ENCODE results near the gene TTC19. TPM values are rescaled to one million over a fixed set of nuclear protein-coding genes. Genes with fewer than 3 reads are reported as not detected.
"Not testable (repeated sequence)": the region's sequence is repeated elsewhere in the genome, so short reads cannot be mapped to it uniquely, and the experiment has no call there.

Gene TTC19
- total RNA-seq, 2 donors from 2014 or later = 50.7 to 53.6 TPM

GRCh38 chr17:15971098-15971678 is 28.4 kb upstream of the TTC19 start:
- DNase-seq (no peak), ATAC-seq (no peak)
- intact Hi-C loops (cut with DNase I, micrococcal nuclease) = no loop called here

- intact Hi-C loops (cut with DNase I, micrococcal nuclease) = no loop called here
- DNase-seq (no peak), ATAC-seq (no peak)
Measured at GRCh38 chr17:15971882-15972281, 27.7 kb upstream of the TTC19 start.

- no peak for DNase-seq
- intact Hi-C loops (cut with DNase I, micrococcal nuclease) = no loop called here
- ATAC-seq = no peak
Measured at GRCh38 chr17:15972497-15972951, 27.1 kb upstream of the TTC19 start.

GRCh38 chr17:15973016-15973415 is 26.6 kb upstream of the TTC19 start:
- ATAC-seq (no peak), DNase-seq (no peak)
- intact Hi-C loops (cut with DNase I, micrococcal nuclease) = no loop called here

- intact Hi-C loops (cut with DNase I, micrococcal nuclease) = no loop called here
- ATAC-seq (no peak), DNase-seq (no peak)
Measured at GRCh38 chr17:15973834-15974233, 25.8 kb upstream of the TTC19 start.

GRCh38 chr17:15977894-15978293 is 21.7 kb upstream of the TTC19 start:
- intact Hi-C loops (cut with DNase I, micrococcal nuclease) = no loop called here
- ATAC-seq (no peak), DNase-seq (no peak)

GRCh38 chr17:15978606-15979005 is 21.0 kb upstream of the TTC19 start:
- DNase-seq (no peak), ATAC-seq (no peak)
- intact Hi-C loops (cut with DNase I, micrococcal nuclease) = no loop called here

GRCh38 chr17:15979013-15979412 is 20.6 kb upstream of the TTC19 start:
- ATAC-seq; DNase-seq; intact Hi-C loops (cut with DNase I, micrococcal nuclease): not testable (repeated sequence)

GRCh38 chr17:15981208-15981607 is 18.4 kb upstream of the TTC19 start:
- DNase-seq (no peak), ATAC-seq (peak; percentile 88)
- intact Hi-C loops (cut with DNase I, micrococcal nuclease) = no loop called here

GRCh38 chr17:15981646-15982580 is 17.7 kb upstream of the TTC19 start:
- intact Hi-C loops (cut with DNase I, micrococcal nuclease) = no loop called here
- no peak for DNase-seq
- peak; percentile 16 for ATAC-seq

- ATAC-seq (no peak), DNase-seq (no peak)
- intact Hi-C loops (cut with DNase I, micrococcal nuclease) = loop anchor here in 1 of 2 donors (10.0 kb wide), 2 partner anchors 52 to 162 kb away; partner anchors contain the start of gene ADORA2B
Measured at GRCh38 chr17:15996322-15996721, 3.3 kb upstream of the TTC19 start.

- no peak for ATAC-seq
- DNase-seq = no peak
- intact Hi-C loops (cut with DNase I, micrococcal nuclease) = loop anchor here in 1 of 2 donors (10.0 kb wide), 2 partner anchors 53 to 163 kb away; partner anchors contain the start of gene ADORA2B
Measured at GRCh38 chr17:15998031-15998562, 1.5 kb upstream of the TTC19 start.

- intact Hi-C loops (cut with DNase I, micrococcal nuclease) = loop anchor here in 1 of 2 donors (10.0 kb wide), 2 partner anchors 55 to 165 kb away; partner anchors contain the start of gene ADORA2B
- ATAC-seq (peak; percentile 54), DNase-seq (no peak)
Measured at GRCh38 chr17:15999974-16000827, 577 bp downstream of the TTC19 start.

GRCh38 chr17:16001226-16001897 is 1.7 kb downstream of the TTC19 start:
- DNase-seq (no peak), ATAC-seq (no peak)
- intact Hi-C loops (cut with DNase I, micrococcal nuclease) = no loop called here

GRCh38 chr17:16002708-16003260 is 3.2 kb downstream of the TTC19 start:
- no peak for DNase-seq
- ATAC-seq = peak; percentile 22
- intact Hi-C loops (cut with DNase I, micrococcal nuclease) = no loop called here

GRCh38 chr17:16003841-16004240 is 4.2 kb downstream of the TTC19 start:
- DNase-seq = no peak
- intact Hi-C loops (cut with DNase I, micrococcal nuclease) = no loop called here
- no peak for ATAC-seq

GRCh38 chr17:16005636-16006035 is 6.0 kb downstream of the TTC19 start:
- ATAC-seq (no peak), DNase-seq (no peak)
- intact Hi-C loops (cut with DNase I, micrococcal nuclease) = no loop called here

- no peak for ATAC-seq
- DNase-seq = no peak
- intact Hi-C loops (cut with DNase I, micrococcal nuclease) = no loop called here
Measured at GRCh38 chr17:16007439-16007838, 7.8 kb downstream of the TTC19 start.

Measured in left colon (tissue), 2 donors.